SJSA1 (cell line): ENCODE results near the gene LRRFIP1. TPM values are rescaled to one million over a fixed set of nuclear protein-coding genes. Genes with fewer than 3 reads are reported as not detected.
A peak's percentile ranks its signal among the peaks of the same experiment; 100 is the strongest.

Experiments used
- DNase-seq, 2 experiments: peaks; one replicate each; pipeline ENCODE4 v3.0.0-alpha.2; 2015 to 2020; ENCODE audit warnings: low spot score in 2 of 2, low read depth in 1 of 2
- H3K27ac ChIP-seq: fragments of 250-450 bp; sonication (Bioruptor Pico); 2 replicates; pipeline ENCODE4 v1.5.1; 2020; ENCODE audit warnings: mild to moderate bottlenecking, moderate library complexity
- H3K27me3 ChIP-seq: fragments of 250-450 bp; sonication (Bioruptor Pico); replicated peaks from 2 replicates; pipeline ENCODE4 v1.5.1; 2020; ENCODE audit warnings: mild to moderate bottlenecking, moderate library complexity
- H3K36me3 ChIP-seq: fragments of 250-450 bp; sonication (Bioruptor Pico); 2 replicates; pipeline ENCODE4 v1.5.1; 2020; ENCODE audit warnings: mild to moderate bottlenecking
- H3K4me1 ChIP-seq: fragments of 250-450 bp; sonication (Bioruptor Pico); replicated peaks from 2 replicates; pipeline ENCODE4 v1.6.1; 2021; ENCODE audit warnings: mild to moderate bottlenecking
- H3K4me3 ChIP-seq: fragments of 250-450 bp; sonication (Bioruptor Pico); 2 replicates; pipeline ENCODE4 v1.5.1; 2020; ENCODE audit warnings: mild to moderate bottlenecking
- H3K9me3 ChIP-seq: fragments of 250-450 bp; sonication (Bioruptor Pico); replicated peaks from 2 replicates; pipeline ENCODE4 v1.5.1; 2020; ENCODE audit warnings: mild to moderate bottlenecking
- total RNA-seq: library from RNA; depleted of rRNA; stranded (reverse); fragments of >200 nt; shearing (Covaris generic); gene quantifications from 2 replicates; pipeline ENCODE4 v1.2.3, GENCODE V29; 2014

The LRRFIP1 gene
- total RNA-seq, 1 experiment from 2014 or later = 76.7 TPM

GRCh38 chr2:237691908-237692600 is 64.7 kb downstream of the LRRFIP1 start:
- H3K36me3 ChIP-seq = peaks cover 21% of the 10 kb centered on the region
- peaks cover 69% of the 10 kb centered on the region for H3K4me1 ChIP-seq
- no peaks in the 10 kb centered on the region for H3K27me3 ChIP-seq
- DNase-seq = peak; percentile 65 to 96
- H3K27ac ChIP-seq = peak overlapping the region; percentile 84
- H3K4me3 ChIP-seq = peak overlapping the region; percentile 89
- H3K9me3 ChIP-seq = no peaks in the 10 kb centered on the region; the same call in 1 of the 2 replicates

- H3K27ac ChIP-seq = peak overlapping the region; percentile 84
- DNase-seq = peak in 1 of 2 experiments; percentile 61
- no peaks in the 10 kb centered on the region for H3K27me3 ChIP-seq
- peak overlapping the region; percentile 89 for H3K4me3 ChIP-seq
- no peaks in the 10 kb centered on the region; the same call in 1 of the 2 replicates for H3K9me3 ChIP-seq
- peaks cover 65% of the 10 kb centered on the region for H3K4me1 ChIP-seq
- peaks cover 21% of the 10 kb centered on the region for H3K36me3 ChIP-seq
These were observed 65.4 kb downstream of the LRRFIP1 start for GRCh38 chr2:237692601-237693290.

GRCh38 chr2:237693291-237693994 is 66.1 kb downstream of the LRRFIP1 start:
- Histone ChIP-seq H3K4me1 (peaks cover 58% of the 10 kb centered on the region), H3K27me3 (no peaks in the 10 kb centered on the region), H3K4me3 (peak overlapping the region; percentile 89), H3K36me3 (peaks cover 21% of the 10 kb centered on the region), H3K27ac (peak overlapping the region; percentile 84), H3K9me3 (no peaks in the 10 kb centered on the region; the same call in 1 of the 2 replicates)
- peak in 1 of 2 experiments; percentile 50 for DNase-seq

- Histone ChIP-seq H3K27me3 (no peaks in the 10 kb centered on the region), H3K9me3 (no peaks in the 10 kb centered on the region; the same call in 1 of the 2 replicates), H3K27ac (peak overlapping the region; percentile 84), H3K4me1 (peaks cover 50% of the 10 kb centered on the region), H3K4me3 (no peak overlapping the region), H3K36me3 (peaks cover 21% of the 10 kb centered on the region)
- DNase-seq = no peak
These were observed 67.2 kb downstream of the LRRFIP1 start for GRCh38 chr2:237694415-237695194.

- H3K4me3 ChIP-seq = no peak overlapping the region
- H3K9me3 ChIP-seq = no peaks in the 10 kb centered on the region; the same call in 1 of the 2 replicates
- H3K36me3 ChIP-seq = peaks cover 27% of the 10 kb centered on the region
- H3K27me3 ChIP-seq = no peaks in the 10 kb centered on the region
- H3K27ac ChIP-seq = peak overlapping the region; percentile 84
- peak; percentile 77 to 91 for DNase-seq
- H3K4me1 ChIP-seq = peaks cover 49% of the 10 kb centered on the region
These were observed 67.9 kb downstream of the LRRFIP1 start for GRCh38 chr2:237695201-237695780.

GRCh38 chr2:237696461-237696860 is 69.1 kb downstream of the LRRFIP1 start:
- no peak for DNase-seq
- Histone ChIP-seq H3K27ac (no peak overlapping the region), H3K4me3 (no peak overlapping the region), H3K4me1 (peaks cover 51% of the 10 kb centered on the region), H3K9me3 (no peaks in the 10 kb centered on the region; the same call in 1 of the 2 replicates), H3K27me3 (no peaks in the 10 kb centered on the region), H3K36me3 (peaks cover 33% of the 10 kb centered on the region)

- DNase-seq = no peak
- H3K9me3 ChIP-seq = no peaks in the 10 kb centered on the region
- H3K4me3 ChIP-seq = no peak overlapping the region
- H3K36me3 ChIP-seq = peaks cover 24% of the 10 kb centered on the region
- H3K27ac ChIP-seq = no peak overlapping the region
- peaks cover 56% of the 10 kb centered on the region for H3K4me1 ChIP-seq
- no peaks in the 10 kb centered on the region for H3K27me3 ChIP-seq
These were observed 70.4 kb downstream of the LRRFIP1 start for GRCh38 chr2:237697586-237698357.

- H3K27me3 ChIP-seq = no peaks in the 10 kb centered on the region
- H3K4me1 ChIP-seq = peaks cover 56% of the 10 kb centered on the region
- no peak overlapping the region for H3K4me3 ChIP-seq
- H3K36me3 ChIP-seq = peaks cover 24% of the 10 kb centered on the region
- no peaks in the 10 kb centered on the region for H3K9me3 ChIP-seq
- no peak for DNase-seq
- H3K27ac ChIP-seq = no peak overlapping the region
These were observed 70.9 kb downstream of the LRRFIP1 start for GRCh38 chr2:237698358-237698694.

GRCh38 chr2:237699870-237700511 is 72.6 kb downstream of the LRRFIP1 start:
- Histone ChIP-seq H3K4me1 (peaks cover 56% of the 10 kb centered on the region), H3K36me3 (peaks cover 24% of the 10 kb centered on the region), H3K27ac (no peak overlapping the region), H3K27me3 (no peaks in the 10 kb centered on the region), H3K4me3 (no peak overlapping the region), H3K9me3 (no peaks in the 10 kb centered on the region)
- DNase-seq = no peak

- peaks cover 24% of the 10 kb centered on the region for H3K36me3 ChIP-seq
- H3K27me3 ChIP-seq = no peaks in the 10 kb centered on the region
- no peak for DNase-seq
- no peak overlapping the region for H3K4me3 ChIP-seq
- H3K27ac ChIP-seq = no peak overlapping the region
- H3K4me1 ChIP-seq = peaks cover 56% of the 10 kb centered on the region
- no peaks in the 10 kb centered on the region for H3K9me3 ChIP-seq
These were observed 73.2 kb downstream of the LRRFIP1 start for GRCh38 chr2:237700512-237701032.

- H3K27me3 ChIP-seq = no peaks in the 10 kb centered on the region
- H3K9me3 ChIP-seq = no peaks in the 10 kb centered on the region
- H3K4me1 ChIP-seq = peaks cover 49% of the 10 kb centered on the region
- no peak for DNase-seq
- H3K36me3 ChIP-seq = peaks cover 22% of the 10 kb centered on the region
- no peak overlapping the region for H3K27ac ChIP-seq
- no peak overlapping the region for H3K4me3 ChIP-seq
These were observed 73.9 kb downstream of the LRRFIP1 start for GRCh38 chr2:237701033-237701858.
